H1 (cell line): ENCODE results near the gene SAE1. TPM values are rescaled to one million over a fixed set of nuclear protein-coding genes. Genes with fewer than 3 reads are reported as not detected.

Experiments
- CTCF ChIA-PET: fragments of 300-600 bp; sonication (Branson Sonifier 250); formaldehyde crosslinking; loops from one replicate; lab custom pipeline; 2021; ENCODE audit not compliant: partially characterized antibody; lab: Charles Lee
- POLR2A ChIA-PET: fragments of 300-600 bp; sonication (Branson Sonifier 250); formaldehyde crosslinking; loops from one replicate; lab custom pipeline; 2021; ENCODE audit warnings: inconsistent platforms; ENCODE audit not compliant: partially characterized antibody; lab: Charles Lee
- DNase-seq, 2 experiments: peaks; one replicate each; pipeline versions ENCODE4 v3.0.0 to v3.0.0-alpha.2; 2010 to 2022; ENCODE audit warnings: low spot score in 2 of 2, low read depth in 1 of 2, mixed read lengths in 1 of 2
- FAIRE-seq: peaks from 2 replicates; lab custom pipeline; 2011; peaks lifted over from hg19 to GRCh38; lab: Jason Lieb, UNC
- H2AFZ ChIP-seq: 2 replicates; pipeline ENCODE4 v1.8.1; 2012; ENCODE audit warnings: low read length, inconsistent platforms
- H2AK5ac ChIP-seq: 2 replicates; pipeline ENCODE4 v1.6.1; 2013; ENCODE audit warnings: low read depth, low read length
- H2BK120ac ChIP-seq: replicated peaks from 2 replicates; pipeline ENCODE3; 2013; ENCODE audit warnings: low read depth, low read length, inconsistent platforms
- H2BK12ac ChIP-seq: 2 replicates; pipeline ENCODE4 v1.6.1; 2013; ENCODE audit warnings: low read depth, low read length
- H2BK15ac ChIP-seq: 2 replicates; pipeline ENCODE4 v1.6.1; 2013; ENCODE audit warnings: low read length
- H2BK20ac ChIP-seq: 2 replicates; pipeline ENCODE4 v1.6.1; 2013; ENCODE audit warnings: low read length
- H2BK5ac ChIP-seq: 2 replicates; pipeline ENCODE4 v1.6.1; 2013; ENCODE audit warnings: low read depth, low read length
- H3K14ac ChIP-seq: 2 replicates; pipeline ENCODE4 v1.6.1; 2013; ENCODE audit warnings: inconsistent platforms; ENCODE audit not compliant: insufficient read length
- H3K18ac ChIP-seq: 2 replicates; pipeline ENCODE4 v1.6.1; 2013; ENCODE audit warnings: low read length; ENCODE audit errors: extremely low read depth
- H3K23ac ChIP-seq: 2 replicates; pipeline ENCODE4 v1.6.1; 2013; ENCODE audit warnings: inconsistent platforms; ENCODE audit not compliant: insufficient read length
- H3K23me2 ChIP-seq: 2 replicates; pipeline ENCODE4 v1.6.1; 2013; ENCODE audit warnings: low read depth, low read length
- H3K27ac ChIP-seq: 2 replicates; pipeline ENCODE4 v1.6.1; 2011; ENCODE audit warnings: low read depth, low read length, inconsistent platforms
- H3K27me3 ChIP-seq, 4 experiments: replicated peaks in 1 of 4; 1 replicate in 1 of 4; 2 replicates in 3 of 4; pipeline versions ENCODE4 v1.6.1 to v1.8.1; 2011 to 2013; ENCODE audit warnings: low read length in 3 of 4, mild to moderate bottlenecking in 3 of 4, inconsistent platforms in 2 of 4, mixed read lengths in 2 of 4, moderate library complexity in 1 of 4; ENCODE audit not compliant: control insufficient read depth in 3 of 4, insufficient read depth in 3 of 4; ENCODE audit errors: extremely low read depth in 1 of 4
- H3K36me3 ChIP-seq, 4 experiments: 2 replicates each; pipeline versions ENCODE4 v1.6.1 to v1.8.1; 2011 to 2013; ENCODE audit warnings: mild to moderate bottlenecking in 4 of 4, low read length in 3 of 4, moderate library complexity in 2 of 4, control low read depth in 1 of 4, inconsistent platforms in 1 of 4; ENCODE audit not compliant: insufficient read depth in 4 of 4, control insufficient read depth in 2 of 4
- H3K4ac ChIP-seq: replicated peaks from 2 replicates; pipeline ENCODE3; 2013; ENCODE audit warnings: low read length, low read depth, mixed read lengths, inconsistent platforms; ENCODE audit not compliant: insufficient read length
- H3K4me1 ChIP-seq, 4 experiments: replicated peaks in 1 of 4; 1 replicate in 1 of 4; 2 replicates in 3 of 4; pipeline versions ENCODE4 v1.6.1 to v1.8.1; 2011 to 2013; ENCODE audit warnings: low read length in 3 of 4, inconsistent platforms in 2 of 4, mixed read lengths in 1 of 4; ENCODE audit not compliant: insufficient read depth in 4 of 4, control insufficient read depth in 3 of 4
- H3K4me2 ChIP-seq, 2 experiments: 2 replicates each; pipeline versions ENCODE4 v1.6.1 to v1.8.1; 2011 to 2013; ENCODE audit warnings: low read depth in 2 of 2, low read length in 2 of 2, control low read depth in 1 of 2, inconsistent platforms in 1 of 2, mild to moderate bottlenecking in 1 of 2; ENCODE audit not compliant: insufficient read depth in 1 of 2
- H3K4me3 ChIP-seq, 4 experiments: fragments of 200-600, 300-600 bp in 1 of 4; sonication (generic), shearing (Covaris generic), sonication (Bioruptor Twin) in 1 of 4; 2 replicates each; pipeline versions ENCODE4 v1.5.1 to v1.8.1; 2011 to 2016; ENCODE audit warnings: low read length in 4 of 4, low read depth in 3 of 4, control low read depth in 2 of 4, inconsistent platforms in 2 of 4, mild to moderate bottlenecking in 2 of 4, mixed read lengths in 1 of 4, moderate library complexity in 1 of 4; ENCODE audit not compliant: insufficient read depth in 2 of 4; ENCODE audit errors: extremely low read depth in 1 of 4
- H3K56ac ChIP-seq: replicated peaks from 2 replicates; pipeline ENCODE3; 2013; ENCODE audit warnings: low read depth, mild to moderate bottlenecking, mixed read lengths, low read length, inconsistent platforms; ENCODE audit not compliant: insufficient read length
- H3K79me1 ChIP-seq: 2 replicates; pipeline ENCODE4 v1.6.1; 2013; ENCODE audit warnings: low read depth, low read length, control low read depth
- H3K79me2 ChIP-seq, 2 experiments: 2 replicates each; pipeline versions ENCODE4 v1.6.1 to v1.8.1; 2012 to 2013; ENCODE audit warnings: low read length in 2 of 2, mild to moderate bottlenecking in 2 of 2, inconsistent platforms in 1 of 2; ENCODE audit not compliant: insufficient read depth in 2 of 2, control insufficient read depth in 1 of 2
- H3K9ac ChIP-seq, 4 experiments: replicated peaks in 1 of 4; 1 replicate in 1 of 4; 2 replicates in 3 of 4; pipeline versions ENCODE4 v1.6.1 to v1.8.1; 2011 to 2013; ENCODE audit warnings: low read depth in 3 of 4, low read length in 3 of 4, control low read depth in 2 of 4, mild to moderate bottlenecking in 2 of 4, moderate library complexity in 2 of 4, inconsistent platforms in 1 of 4; ENCODE audit errors: extremely low read depth in 1 of 4
- H3K9me3 ChIP-seq, 2 experiments: 2 replicates each; pipeline versions ENCODE4 v1.6.1 to v1.8.1; 2012 to 2013; ENCODE audit warnings: mild to moderate bottlenecking in 2 of 2, moderate library complexity in 2 of 2, control low read depth in 1 of 2, inconsistent platforms in 1 of 2, low read depth in 1 of 2, low read length in 1 of 2, mixed read lengths in 1 of 2; ENCODE audit not compliant: insufficient read depth in 2 of 2
- H4K20me1 ChIP-seq, 2 experiments: replicated peaks in 1 of 2; 2 replicates each; pipeline versions ENCODE3 to v1.8.1; 2011 to 2013; ENCODE audit warnings: inconsistent platforms in 2 of 2, low read length in 2 of 2, mild to moderate bottlenecking in 1 of 2; ENCODE audit not compliant: insufficient read depth in 2 of 2, control insufficient read depth in 1 of 2
- H4K5ac ChIP-seq: 2 replicates; pipeline ENCODE4 v1.6.1; 2013; ENCODE audit warnings: low read length, low read depth, mixed read lengths, inconsistent platforms; ENCODE audit not compliant: insufficient read length
- H4K8ac ChIP-seq: 2 replicates; pipeline ENCODE4 v1.8.0; 2013; ENCODE audit warnings: mild to moderate bottlenecking, moderate library complexity, low read length, inconsistent platforms; ENCODE audit not compliant: insufficient read depth; ENCODE audit errors: extremely low read depth
- H4K91ac ChIP-seq: replicated peaks from 2 replicates; pipeline ENCODE3; 2013; ENCODE audit warnings: low read length, mixed read lengths, inconsistent platforms; ENCODE audit not compliant: insufficient read length
- BRCA1 ChIP-seq: IDR thresholded peaks from 2 replicates; pipeline ENCODE4 v1.6.1; 2012; ENCODE audit warnings: low read depth, low read length, improper control_type of control experiment
- KDM4A ChIP-seq: IDR thresholded peaks from one replicate; pipeline ENCODE4 v1.7.1; 2012; ENCODE audit warnings: low read depth, mild to moderate bottlenecking, moderate library complexity, low read length, inconsistent platforms; ENCODE audit not compliant: severe bottlenecking
- WGBS, 2 experiments: shearing (Covaris generic) in 1 of 2; methylation state at CpG; one replicate each; pipeline versions ENCODE4 v1.1.6 to v1.1.7; 2013 to 2015; ENCODE audit warnings: low lambda C conversion rate in 2 of 2, mixed read lengths in 2 of 2, inconsistent platforms in 1 of 2, low coverage in 1 of 2, missing lambda C conversion rate in 1 of 2; ENCODE audit not compliant: insufficient replicate concordance in 2 of 2, insufficient coverage in 1 of 2, insufficient read length in 1 of 2; ENCODE audit errors: extremely low coverage in 1 of 2, missing lambda C conversion rate in 1 of 2; 5-methylcytosine and 5-hydroxymethylcytosine counted together
- polyA plus RNA-seq, 7 experiments: library from polyadenylated mRNA; depleted of rRNA in 3 of 7; stranded (reverse) in 5 of 7; unstranded in 2 of 7; fragments of >200 nt in 5 of 7; fragments of 200-250 nt in 2 of 7; gene quantifications; 1 replicate in 5 of 7; 2 replicates in 1 of 7; 4 replicates in 1 of 7; pipeline versions ENCODE4 v1.2.1 to v1.2.3, GENCODE V29; 2011 to 2013; ENCODE audit warnings: missing spikeins in 2 of 7, mixed read lengths in 2 of 7
- total RNA-seq: library from RNA; stranded (reverse); fragmentation: NEBNext Ultra II Directional; extraction: Animal tissue kit (Norgen Biotek cat#: 25700); gene quantifications from 2 replicates; pipeline ENCODE4 v1.2.1, GENCODE V29; 2021
- TF ChIP-seq, protein P1 (sequence below): IDR thresholded peaks from 2 replicates; pipeline ENCODE4 v1.6.1; 2012; ENCODE audit warnings: low read length, inconsistent platforms

Gene SAE1
- total and polyA plus RNA-seq, 2 of the 8 experiments (the other 6 are each of a cell fraction or from before 2014, with no cell fraction given): 213 to 268 TPM

DNA sequence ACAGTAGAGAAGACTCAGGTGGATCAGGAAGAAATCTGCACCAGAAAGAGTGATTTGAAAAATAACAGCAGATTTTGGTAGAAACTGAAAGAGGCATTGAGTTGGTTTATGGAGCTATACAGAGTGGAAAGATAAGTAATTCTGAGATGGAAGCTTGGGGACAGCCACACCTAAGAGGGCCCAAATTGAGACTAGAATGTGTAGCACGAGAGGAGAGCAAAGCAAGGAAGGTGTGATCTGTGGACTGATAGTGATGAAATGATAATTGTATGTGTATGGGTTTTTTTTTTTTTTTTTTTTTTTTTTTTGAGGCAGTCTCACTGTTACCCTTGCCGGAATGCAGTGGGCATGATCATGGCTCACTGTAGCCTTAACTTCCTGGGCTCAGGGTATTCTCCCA, 16.3 kb downstream of the SAE1 start:
- FAIRE-seq (no peak), DNase-seq (no peak)
- no peak overlapping the region for H4K8ac ChIP-seq
- no peaks in the 10 kb centered on the region for H3K9me3 ChIP-seq
- TF ChIP-seq KDM4A (no peak), BRCA1 (no peak)
- TF ChIP-seq, protein P1, sequence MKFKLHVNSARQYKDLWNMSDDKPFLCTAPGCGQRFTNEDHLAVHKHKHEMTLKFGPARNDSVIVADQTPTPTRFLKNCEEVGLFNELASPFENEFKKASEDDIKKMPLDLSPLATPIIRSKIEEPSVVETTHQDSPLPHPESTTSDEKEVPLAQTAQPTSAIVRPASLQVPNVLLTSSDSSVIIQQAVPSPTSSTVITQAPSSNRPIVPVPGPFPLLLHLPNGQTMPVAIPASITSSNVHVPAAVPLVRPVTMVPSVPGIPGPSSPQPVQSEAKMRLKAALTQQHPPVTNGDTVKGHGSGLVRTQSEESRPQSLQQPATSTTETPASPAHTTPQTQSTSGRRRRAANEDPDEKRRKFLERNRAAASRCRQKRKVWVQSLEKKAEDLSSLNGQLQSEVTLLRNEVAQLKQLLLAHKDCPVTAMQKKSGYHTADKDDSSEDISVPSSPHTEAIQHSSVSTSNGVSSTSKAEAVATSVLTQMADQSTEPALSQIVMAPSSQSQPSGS: no peak
- POLR2A ChIA-PET: interaction anchor here (0.6 to 13.9 kb wide), 4 partner anchors 11 to 87 kb away, joined by 3 to 98 read pairs (median 4); no protein-coding TSS in a partner anchor
- H2BK20ac ChIP-seq: no peak overlapping the region
- peaks cover 4% of the 10 kb centered on the region for H3K79me1 ChIP-seq
- no peak overlapping the region for H2AK5ac ChIP-seq
- H4K5ac ChIP-seq: no peak overlapping the region
- H2AFZ ChIP-seq: no peak overlapping the region
- H3K56ac ChIP-seq: no peak overlapping the region
- peaks cover 0 to 2% (median 0%) of the 10 kb centered on the region in 4 experiments; a peak in 1 of 7 replicates for H3K4me1 ChIP-seq
- no peak overlapping the region for H3K4me2 ChIP-seq
- H4K91ac ChIP-seq: no peak overlapping the region
- H4K20me1 ChIP-seq: peaks cover 21 to 25% of the 10 kb centered on the region in 2 experiments
- WGBS, 2 experiments: 81% methylated on average over 2 of the region's 2 CpGs; no CpG with 5 or more reads in 1 of the 2 experiments
- H3K18ac ChIP-seq: no peak overlapping the region
- no peak overlapping the region for H2BK15ac ChIP-seq
- no peak overlapping the region for H3K4me3 ChIP-seq
- no peaks in the 10 kb centered on the region for H3K27me3 ChIP-seq
- no peak overlapping the region for H2BK12ac ChIP-seq
- H3K14ac ChIP-seq: no peak overlapping the region
- peaks cover 31 to 83% (median 61%) of the 10 kb centered on the region in 4 experiments for H3K36me3 ChIP-seq
- H3K23ac ChIP-seq: no peak overlapping the region
- CTCF ChIA-PET: interaction anchor here (0.6 to 1.9 kb wide), 4 partner anchors 10 to 73 kb away, joined by 3 to 7 read pairs (median 3); no protein-coding TSS in a partner anchor
- no peak overlapping the region for H3K4ac ChIP-seq
- no peak overlapping the region for H2BK5ac ChIP-seq
- no peak overlapping the region for H3K9ac ChIP-seq
- H3K23me2 ChIP-seq: no peaks in the 10 kb centered on the region
- H2BK120ac ChIP-seq: no peak overlapping the region
- H3K79me2 ChIP-seq: peaks cover 16 to 79% of the 10 kb centered on the region in 2 experiments
- H3K27ac ChIP-seq: no peak overlapping the region
